ENCODE results near the gene CDK5RAP2. TPM values are rescaled to one million over a fixed set of nuclear protein-coding genes. Genes with fewer than 3 reads are reported as not detected.
"Not testable (repeated sequence)": the region's sequence is repeated elsewhere in the genome, so short reads cannot be mapped to it uniquely, and the experiment has no call there.

CDK5RAP2 gene
- total RNA-seq, 2 donors from 2014 or later, result 27.1 to 36.7 TPM

- no peak for DNase-seq
- intact Hi-C loops (cut with DNase I, micrococcal nuclease), result no loop called here
- no peak for ATAC-seq
These were observed 53.4 kb downstream of the CDK5RAP2 start for GRCh38 chr9:120526534-120526933.

DNA sequence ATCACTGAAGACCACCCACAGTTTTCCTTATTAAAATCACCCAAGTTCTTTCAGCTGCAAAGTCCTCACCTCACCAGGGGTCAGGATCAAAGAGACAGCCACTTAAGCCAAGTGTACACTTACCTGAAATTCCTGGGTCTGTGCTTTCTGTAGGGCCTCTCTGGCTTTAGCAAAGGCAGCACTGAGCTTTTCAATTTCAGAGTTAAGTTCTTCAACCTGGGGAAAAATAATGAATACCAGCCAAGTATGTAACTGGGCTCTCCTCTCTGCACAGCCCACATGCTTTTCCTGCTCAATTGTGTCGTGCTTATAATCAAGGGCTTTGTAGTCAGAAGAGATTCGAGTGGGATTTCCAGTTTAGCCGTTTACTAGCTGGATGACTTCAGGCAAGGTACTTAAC is 55.1 kb downstream of the CDK5RAP2 start:
- DNase-seq, result no peak
- intact Hi-C loops (cut with DNase I, micrococcal nuclease), result no loop called here

DNA sequence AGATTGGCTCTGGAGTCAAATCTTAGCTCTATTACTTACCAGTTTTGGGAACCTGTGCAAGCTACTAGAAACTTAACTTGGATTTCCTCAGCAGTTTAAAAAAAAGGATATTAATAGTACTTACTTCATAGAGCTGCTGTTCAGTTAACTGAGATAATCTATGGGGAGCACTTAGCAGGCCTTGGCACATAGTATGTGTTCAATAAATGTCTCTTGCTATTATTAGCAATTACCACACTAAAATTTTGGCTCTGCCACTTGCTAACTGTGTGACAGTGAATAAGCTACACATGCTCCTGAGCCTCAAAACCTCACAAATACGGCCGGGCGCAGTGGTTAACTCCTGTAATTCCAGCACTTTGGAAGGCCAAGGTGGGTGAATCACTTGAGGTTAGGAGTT is 55.9 kb downstream of the CDK5RAP2 start:
- ATAC-seq (no peak), DNase-seq (no peak)
- intact Hi-C loops (cut with DNase I, micrococcal nuclease), result no loop called here

More for the DNA sequence above, 55.1 kb downstream of the CDK5RAP2 start:
- ATAC-seq, result no peak

GRCh38 chr9:120522558-120522957 is 57.4 kb downstream of the CDK5RAP2 start:
- intact Hi-C loops (cut with DNase I, micrococcal nuclease), result no loop called here
- DNase-seq (no peak), ATAC-seq (no peak)

DNA sequence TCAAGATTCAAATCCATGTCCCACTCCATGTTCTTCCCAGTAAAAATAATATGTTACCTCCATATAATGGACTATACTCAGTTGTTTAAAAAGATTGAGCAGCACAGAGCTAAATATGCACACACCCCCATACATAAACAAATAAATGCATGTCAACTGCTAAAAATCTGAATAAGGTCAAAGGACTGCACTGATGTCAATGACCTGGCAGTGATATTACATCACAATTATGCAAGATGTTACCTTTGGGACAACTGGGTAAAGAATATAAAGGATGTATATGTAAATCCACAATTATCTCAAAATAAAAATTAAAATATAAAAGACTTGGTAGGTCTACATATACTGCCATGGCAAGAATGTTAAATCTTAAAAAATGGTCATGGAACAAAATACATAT is 57.9 kb downstream of the CDK5RAP2 start:
- no peak for ATAC-seq
- intact Hi-C loops (cut with DNase I, micrococcal nuclease), result no loop called here
- no peak for DNase-seq

DNA sequence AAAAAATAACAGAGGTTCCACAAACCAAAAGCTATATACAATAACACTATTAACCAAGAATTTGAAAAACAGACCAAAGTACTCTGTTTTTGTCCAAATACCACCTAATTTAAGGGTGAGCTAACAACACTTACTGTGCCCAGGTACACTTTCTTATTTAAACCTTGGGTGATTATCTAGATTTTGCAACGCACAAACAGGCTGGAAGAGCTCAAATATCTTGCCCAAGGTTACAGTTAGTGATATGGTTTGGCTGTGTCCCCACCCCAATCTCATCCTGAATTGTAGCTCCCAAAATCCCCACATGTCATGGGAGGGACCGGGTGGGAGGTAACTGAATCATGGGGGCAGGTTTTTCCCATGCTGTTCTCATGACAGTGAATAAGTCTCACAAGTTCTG is 58.9 kb downstream of the CDK5RAP2 start:
- intact Hi-C loops (cut with DNase I, micrococcal nuclease), result no loop called here
- ATAC-seq, result no peak
- no peak for DNase-seq

DNA sequence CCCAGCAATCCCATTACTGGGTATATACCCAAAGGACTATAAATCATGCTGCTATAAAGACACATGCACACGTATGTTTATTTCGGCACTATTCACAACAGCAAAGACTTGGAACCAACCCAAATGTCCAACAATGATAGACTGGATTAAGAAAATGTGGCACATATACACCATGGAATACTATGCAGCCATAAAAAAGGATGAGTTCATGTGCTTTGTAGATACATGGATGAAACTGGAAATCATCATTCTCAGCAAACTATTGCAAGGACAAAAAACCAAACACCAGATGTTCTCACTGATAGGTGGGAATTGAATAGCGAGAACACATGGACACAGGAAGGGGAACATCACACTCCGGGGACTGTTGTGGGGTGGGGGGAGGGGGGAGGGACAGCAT is 64.0 kb downstream of the CDK5RAP2 start:
- DNase-seq; ATAC-seq; intact Hi-C loops (cut with DNase I, micrococcal nuclease): not testable (repeated sequence)

GRCh38 chr9:120515481-120515880 is 64.5 kb downstream of the CDK5RAP2 start:
- DNase-seq; ATAC-seq; intact Hi-C loops (cut with DNase I, micrococcal nuclease): not testable (repeated sequence)

GRCh38 chr9:120514405-120514804 is 65.6 kb downstream of the CDK5RAP2 start:
- DNase-seq (no peak), ATAC-seq (no peak)
- intact Hi-C loops (cut with DNase I, micrococcal nuclease), result no loop called here

DNA sequence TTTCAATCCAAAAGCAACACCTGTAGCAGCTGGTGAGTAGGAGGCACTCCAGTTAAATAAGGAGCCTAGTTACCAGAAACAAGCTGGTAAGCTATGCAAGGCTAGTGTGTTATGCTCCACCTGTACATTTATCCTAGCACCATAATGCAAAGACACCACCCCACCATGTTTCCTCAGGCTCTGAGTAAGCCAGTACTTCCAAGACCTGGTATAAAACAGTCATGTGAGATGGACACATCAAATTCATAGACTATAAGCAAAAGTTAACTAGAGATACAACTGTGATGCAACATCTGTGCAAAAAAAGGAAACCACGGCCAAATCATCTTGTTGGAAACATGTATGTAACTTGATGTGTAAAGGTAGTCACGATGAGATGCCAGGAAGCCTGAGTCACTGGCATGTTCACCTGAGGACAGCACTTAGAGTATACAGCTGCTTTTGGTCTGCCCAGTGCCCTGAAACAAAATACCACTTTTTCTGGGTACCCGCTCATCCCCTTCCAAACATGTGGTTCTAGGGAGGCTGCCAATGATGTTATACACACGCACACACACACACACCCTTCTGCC is 66.1 kb downstream of the CDK5RAP2 start:
- intact Hi-C loops (cut with DNase I, micrococcal nuclease), result no loop called here
- DNase-seq (no peak), ATAC-seq (no peak)

DNA sequence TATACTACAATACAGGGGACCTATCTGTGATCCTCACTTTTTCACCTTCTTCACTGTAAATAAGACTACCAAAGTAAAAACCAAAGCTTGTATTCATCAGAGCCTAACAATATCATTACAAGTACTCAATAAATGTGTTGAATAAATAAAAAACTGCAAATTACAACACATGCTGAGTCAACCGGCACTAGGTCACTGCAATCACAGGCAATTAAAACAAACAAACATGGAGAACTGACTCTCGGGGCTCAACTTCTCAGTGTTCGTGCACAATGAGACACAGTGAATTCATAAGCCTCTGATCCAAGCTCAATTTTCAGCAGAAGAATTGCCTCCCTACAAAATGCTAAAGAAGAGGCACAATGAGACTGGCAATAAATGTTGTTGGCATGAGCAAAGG is 69.2 kb downstream of the CDK5RAP2 start:
- intact Hi-C loops (cut with DNase I, micrococcal nuclease), result no loop called here
- ATAC-seq, result no peak
- no peak for DNase-seq

- ATAC-seq, result no peak
- intact Hi-C loops (cut with DNase I, micrococcal nuclease), result no loop called here
- no peak for DNase-seq
These were observed 71.9 kb downstream of the CDK5RAP2 start for GRCh38 chr9:120507936-120508510.

DNA sequence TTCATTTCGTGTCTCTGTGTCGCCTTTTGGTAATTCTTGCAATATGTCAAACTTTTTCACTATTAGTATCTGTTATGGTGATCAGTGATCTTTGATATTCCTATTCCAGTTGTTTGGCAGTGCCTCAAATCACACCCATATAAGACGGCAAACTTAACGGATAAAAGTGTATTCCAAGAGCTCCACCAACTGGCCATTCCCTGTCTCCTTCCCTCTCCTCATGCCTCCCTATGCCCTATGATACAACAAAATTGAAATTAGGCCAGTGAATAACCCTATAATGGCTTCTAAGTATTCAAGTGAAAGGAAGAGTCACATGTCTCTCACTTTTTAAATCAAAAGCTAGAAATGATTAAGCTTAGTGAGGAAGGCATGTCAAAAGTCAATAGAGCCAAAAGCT is 74.8 kb downstream of the CDK5RAP2 start:
- DNase-seq, result no peak
- intact Hi-C loops (cut with DNase I, micrococcal nuclease), result no loop called here
- ATAC-seq, result no peak

- no peak for ATAC-seq
- DNase-seq, result no peak
- intact Hi-C loops (cut with DNase I, micrococcal nuclease), result no loop called here
These were observed 79.2 kb downstream of the CDK5RAP2 start for GRCh38 chr9:120500733-120501132.

DNA sequence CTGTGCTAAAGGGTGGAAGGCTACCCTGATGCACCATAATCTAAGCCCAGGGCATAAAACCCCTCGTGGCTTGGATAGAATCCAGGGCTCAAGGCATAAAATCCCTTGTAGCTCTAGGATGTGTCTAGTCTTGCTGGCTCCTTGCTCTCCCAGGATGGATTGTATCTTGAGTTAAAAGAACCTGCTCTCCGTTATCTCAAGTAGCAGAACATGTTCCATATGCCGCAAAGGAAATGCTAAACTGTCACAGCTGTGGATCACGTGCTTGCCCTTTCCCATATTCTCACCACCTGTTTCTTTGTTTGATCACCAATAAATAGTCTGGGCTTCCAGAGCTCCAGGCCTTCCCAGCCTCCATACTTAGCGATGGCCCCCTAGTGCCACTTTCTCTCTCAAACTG is 82.1 kb downstream of the CDK5RAP2 start:
- intact Hi-C loops (cut with DNase I, micrococcal nuclease); ATAC-seq: not testable (repeated sequence)

DNA sequence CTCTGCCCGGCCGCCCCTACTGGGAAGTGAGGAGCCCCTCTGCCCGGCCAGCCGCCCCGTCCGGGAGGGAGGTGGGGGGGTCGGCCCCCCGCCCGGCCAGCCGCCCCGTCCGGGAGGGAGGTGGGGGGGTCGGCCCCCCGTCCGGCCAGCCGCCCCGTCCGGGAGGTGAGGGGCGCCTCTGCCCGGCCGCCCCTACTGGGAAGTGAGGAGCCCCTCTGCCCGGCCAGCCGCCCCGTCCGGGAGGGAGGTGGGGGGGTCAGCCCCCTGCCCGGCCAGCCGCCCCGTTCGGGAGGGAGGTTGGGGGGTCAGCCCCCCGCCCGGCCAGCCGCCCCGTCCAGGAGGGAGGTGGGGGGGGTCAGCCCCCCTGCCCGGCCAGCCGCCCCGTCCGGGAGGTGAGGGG is 83.5 kb downstream of the CDK5RAP2 start:
- intact Hi-C loops (cut with DNase I, micrococcal nuclease); DNase-seq; ATAC-seq: not testable (repeated sequence)

More for the DNA sequence above, 82.1 kb downstream of the CDK5RAP2 start:
- not testable (repeated sequence) for DNase-seq

- DNase-seq (no peak), ATAC-seq (no peak)
- intact Hi-C loops (cut with DNase I, micrococcal nuclease), result no loop called here
These were observed 88.9 kb downstream of the CDK5RAP2 start for GRCh38 chr9:120490888-120491595.

- DNase-seq, result no peak
- no peak for ATAC-seq
- intact Hi-C loops (cut with DNase I, micrococcal nuclease), result no loop called here
These were observed 93.1 kb downstream of the CDK5RAP2 start for GRCh38 chr9:120486835-120487234.

GRCh38 chr9:120486347-120486746 is 93.6 kb downstream of the CDK5RAP2 start:
- ATAC-seq, result peak; percentile 37
- intact Hi-C loops (cut with DNase I, micrococcal nuclease), result no loop called here
- DNase-seq, result no peak

DNA sequence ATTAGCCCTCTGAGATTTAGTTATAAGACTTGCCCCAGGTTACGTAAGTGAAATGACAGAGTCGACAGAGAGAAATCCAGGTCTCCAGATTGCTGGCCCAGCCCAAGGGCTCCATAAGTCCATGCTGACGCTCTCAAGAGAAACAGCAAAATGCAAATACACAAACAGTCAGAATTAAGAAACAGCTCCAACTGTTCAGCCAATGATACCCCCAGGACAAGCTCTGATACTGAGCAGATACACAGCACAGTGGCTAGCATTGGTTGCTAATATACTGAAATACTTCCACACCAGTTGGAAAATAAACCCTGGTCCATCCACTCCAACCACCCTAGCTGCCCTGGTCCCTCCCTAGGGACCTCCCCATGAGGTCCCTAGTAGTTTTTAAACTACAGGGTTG is 94.2 kb downstream of the CDK5RAP2 start:
- DNase-seq (no peak), ATAC-seq (no peak)
- intact Hi-C loops (cut with DNase I, micrococcal nuclease), result no loop called here

Measured in left colon (tissue), 2 donors.